ENCODE measurements around the gene CDC25A.

The CDC25A gene

DNA sequence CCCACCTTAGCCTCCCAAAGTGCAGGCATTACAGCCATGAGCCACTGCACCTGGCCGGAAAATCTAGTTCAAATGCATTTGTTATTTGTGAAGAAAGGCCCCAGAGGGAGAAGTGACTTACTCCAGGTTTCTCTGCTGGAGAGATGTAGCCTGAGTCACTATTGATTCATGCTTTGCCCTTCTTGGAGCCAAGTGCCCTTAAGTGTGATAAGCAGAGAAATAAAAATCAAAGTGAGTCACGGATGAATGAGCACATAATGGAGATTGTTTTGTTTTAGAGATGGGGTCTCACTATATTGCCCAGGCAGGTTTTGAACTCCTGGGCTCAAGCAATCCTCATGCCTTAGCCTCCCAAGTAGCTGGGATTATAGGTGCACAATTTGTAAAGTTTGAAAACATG, 33.1 kb downstream of the CDC25A start:
- no peak for TF ChIP-seq CTCF (IDR thresholded peaks at IDR 0.05; ENCODE audit: low read depth, low read length)
- DNase-seq (ENCODE audit: extremely low read depth, low read depth): no peak

GRCh38 chr3:48151807-48152427, 36.3 kb downstream of the CDC25A start:
- no peak for TF ChIP-seq CTCF (IDR thresholded peaks at IDR 0.05; ENCODE audit: low read depth, low read length)
- DNase-seq (ENCODE audit: extremely low read depth, low read depth): no peak

GRCh38 chr3:48151058-48151806, 37.0 kb downstream of the CDC25A start:
- peak; percentile 60 for DNase-seq (ENCODE audit: extremely low read depth, low read depth)
- peak; percentile 92 for TF ChIP-seq CTCF (IDR thresholded peaks at IDR 0.05; ENCODE audit: low read depth, low read length)

GRCh38 chr3:48143992-48144391, 44.2 kb downstream of the CDC25A start:
- TF ChIP-seq CTCF (IDR thresholded peaks at IDR 0.05; ENCODE audit: low read depth, low read length): no peak
- DNase-seq (ENCODE audit: extremely low read depth, low read depth): no peak

GRCh38 chr3:48143567-48143966, 44.6 kb downstream of the CDC25A start:
- DNase-seq (ENCODE audit: extremely low read depth, low read depth): no peak
- no peak for TF ChIP-seq CTCF (IDR thresholded peaks at IDR 0.05; ENCODE audit: low read depth, low read length)

GRCh38 chr3:48142316-48142870, 45.8 kb downstream of the CDC25A start:
- TF ChIP-seq CTCF (IDR thresholded peaks at IDR 0.05; ENCODE audit: low read depth, low read length): no peak
- no peak for DNase-seq (ENCODE audit: extremely low read depth, low read depth)

GRCh38 chr3:48141604-48142137, 46.5 kb downstream of the CDC25A start:
- DNase-seq (ENCODE audit: extremely low read depth, low read depth): no peak
- no peak for TF ChIP-seq CTCF (IDR thresholded peaks at IDR 0.05; ENCODE audit: low read depth, low read length)
